C4-2B (cell line): ENCODE results near the gene DGKG.

Source experiments
- H3K27ac ChIP-seq: fragments of 450-650 bp; 2 replicates; pipeline ENCODE4 v1.5.1; 2017
- CTCF ChIP-seq: fragments of 450-650 bp; conservative IDR thresholded peaks from 2 replicates; pipeline ENCODE4 v1.5.1; 2017; ENCODE audit warnings: mild to moderate bottlenecking
- ZFX ChIP-seq: fragments of 450-650 bp; IDR thresholded peaks from 2 replicates; pipeline ENCODE4 v1.6.1; 2017

The DGKG gene

GRCh38 chr3:186365202-186365974, 3.4 kb upstream of the DGKG start:
- no peak overlapping the region for H3K27ac ChIP-seq
- no peak for TF ChIP-seq CTCF

- TF ChIP-seq CTCF (no peak), ZFX (no peak)
- H3K27ac ChIP-seq, result no peak overlapping the region
Measured at GRCh38 chr3:186362988-186363387, 954 bp upstream of the DGKG start.

- no peak overlapping the region for H3K27ac ChIP-seq
- TF ChIP-seq CTCF (no peak), ZFX (no peak)
Measured at GRCh38 chr3:186362537-186362842, 456 bp upstream of the DGKG start.

GRCh38 chr3:186361246-186361761, 730 bp downstream of the DGKG start:
- TF ChIP-seq ZFX, result no peak
- no peak for TF ChIP-seq CTCF
- no peak overlapping the region for H3K27ac ChIP-seq

GRCh38 chr3:186360779-186361178, 1.3 kb downstream of the DGKG start:
- H3K27ac ChIP-seq, result no peak overlapping the region
- TF ChIP-seq ZFX (no peak), CTCF (no peak)

GRCh38 chr3:186359078-186359477, 3.0 kb downstream of the DGKG start:
- TF ChIP-seq ZFX (no peak), CTCF (no peak)
- H3K27ac ChIP-seq, result no peak overlapping the region

- no peak for TF ChIP-seq CTCF
- no peak for TF ChIP-seq ZFX
Measured at GRCh38 chr3:186356152-186356551, 5.9 kb downstream of the DGKG start.

More at GRCh38 chr3:186356152-186356551, 5.9 kb downstream of the DGKG start:
- H3K27ac ChIP-seq, result no peak overlapping the region
